IPS-NIHi7 (cell line): ENCODE data around the gene CENPM.
"Not testable (repeated sequence)": the region's sequence is repeated elsewhere in the genome, so short reads cannot be mapped to it uniquely, and the experiment has no call there.

Experiments
- DNase-seq: peaks from one replicate; pipeline ENCODE4 v3.0.0; 2012; ENCODE audit warnings: mixed read lengths; ENCODE audit errors: extremely low spot score

CENPM gene

DNA sequence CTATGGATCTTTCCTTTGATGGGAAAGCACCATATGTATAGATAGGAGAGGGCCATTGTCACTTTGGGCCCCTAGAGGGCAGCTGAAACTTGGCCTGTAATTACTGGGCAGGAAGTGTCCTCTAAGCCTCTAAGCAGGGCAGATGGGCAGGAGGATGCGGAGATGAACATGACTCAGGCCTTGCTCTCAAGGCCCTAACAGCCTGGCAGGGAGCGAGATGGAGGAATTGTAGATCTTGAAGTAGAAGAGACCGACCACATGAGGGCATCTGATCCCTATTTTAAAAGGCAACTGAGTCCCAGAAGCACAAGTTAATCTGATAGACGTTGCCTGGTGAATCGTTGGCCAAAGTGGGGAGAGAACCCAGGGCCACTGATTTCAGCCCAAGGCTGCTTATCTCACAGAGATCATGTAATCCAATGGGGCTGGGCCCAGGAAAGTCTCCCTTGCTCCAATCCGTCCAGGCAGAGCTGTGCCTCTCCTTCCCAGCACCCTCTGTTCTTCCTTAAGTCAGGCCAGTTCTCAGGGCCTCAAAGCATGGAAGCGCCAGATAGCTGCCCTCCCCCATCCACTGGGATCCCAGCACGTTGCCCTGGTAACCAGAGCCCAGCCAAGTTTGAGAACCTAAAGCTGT is 19.8 kb upstream of the CENPM start:
- DNase-seq = peak; percentile 70

DNA sequence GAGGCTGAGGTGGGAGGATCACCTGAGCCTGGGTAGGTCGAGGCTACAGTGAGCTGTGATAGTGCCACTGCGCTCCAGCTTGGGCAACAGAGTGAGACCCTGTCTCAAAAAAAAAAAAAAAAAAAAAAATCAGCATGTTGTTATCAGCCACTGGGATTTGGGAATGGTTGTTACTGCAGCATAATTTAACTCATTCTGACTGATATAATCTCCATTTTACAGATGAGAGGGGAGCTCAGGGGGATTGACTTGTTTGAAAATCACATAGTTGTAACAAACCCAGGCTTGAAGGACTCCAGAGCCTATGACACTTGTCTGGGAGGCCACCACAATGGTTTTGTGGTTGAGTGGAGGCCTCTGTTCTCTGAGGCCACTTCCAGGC is 19.3 kb upstream of the CENPM start:
- DNase-seq = no peak

DNA sequence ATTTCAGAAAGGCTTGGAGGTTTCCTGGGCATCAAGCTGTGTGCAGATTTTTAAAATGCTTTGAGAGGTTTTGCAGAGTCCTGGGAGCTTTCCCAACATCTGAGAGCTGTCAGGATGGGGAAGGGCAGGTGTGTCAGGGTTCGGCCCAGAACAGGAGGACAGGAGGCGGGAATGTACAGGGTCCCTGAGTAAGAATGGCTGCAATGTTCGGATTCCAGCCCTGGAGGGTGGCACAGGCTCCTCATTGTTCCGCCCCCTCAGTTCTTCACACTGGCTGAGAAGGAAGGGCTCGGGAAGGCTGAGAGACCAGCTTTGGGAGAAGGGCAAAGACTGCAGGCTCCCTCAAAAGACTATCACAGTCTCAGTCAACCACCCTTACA is 17.1 kb upstream of the CENPM start:
- no peak for DNase-seq

DNA sequence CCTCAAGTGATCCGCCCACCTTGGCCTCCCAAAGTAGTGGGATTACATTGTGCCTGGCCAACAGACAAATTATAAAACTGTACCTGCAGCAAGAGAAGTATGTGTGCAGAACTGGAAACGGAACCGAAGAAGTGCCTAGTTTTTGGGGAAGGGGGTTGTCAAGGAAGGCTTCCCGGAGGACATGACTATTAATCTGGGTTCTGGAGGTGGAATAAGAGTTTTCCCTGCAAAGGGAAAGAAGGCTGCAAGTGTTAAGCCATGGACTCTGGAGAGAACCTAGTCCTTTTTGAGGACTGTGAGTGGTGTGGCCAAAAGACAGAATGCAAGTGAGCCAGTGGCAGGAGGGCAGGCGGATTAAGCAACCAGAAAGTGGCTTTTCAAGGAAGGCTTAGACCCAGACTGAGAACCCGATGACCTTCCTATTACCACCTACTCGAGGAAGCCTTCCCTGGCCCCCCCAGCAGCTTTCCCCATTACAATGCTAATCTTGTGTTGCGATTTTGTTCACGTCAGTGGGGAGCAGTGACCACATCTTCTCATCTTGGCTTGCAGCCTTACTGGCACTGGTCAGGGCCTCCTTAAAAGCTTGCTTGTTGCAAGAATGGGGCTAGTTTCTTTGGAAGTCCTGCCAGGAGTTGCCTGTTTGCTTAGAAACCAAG is 16.6 kb upstream of the CENPM start:
- DNase-seq = no peak

DNA sequence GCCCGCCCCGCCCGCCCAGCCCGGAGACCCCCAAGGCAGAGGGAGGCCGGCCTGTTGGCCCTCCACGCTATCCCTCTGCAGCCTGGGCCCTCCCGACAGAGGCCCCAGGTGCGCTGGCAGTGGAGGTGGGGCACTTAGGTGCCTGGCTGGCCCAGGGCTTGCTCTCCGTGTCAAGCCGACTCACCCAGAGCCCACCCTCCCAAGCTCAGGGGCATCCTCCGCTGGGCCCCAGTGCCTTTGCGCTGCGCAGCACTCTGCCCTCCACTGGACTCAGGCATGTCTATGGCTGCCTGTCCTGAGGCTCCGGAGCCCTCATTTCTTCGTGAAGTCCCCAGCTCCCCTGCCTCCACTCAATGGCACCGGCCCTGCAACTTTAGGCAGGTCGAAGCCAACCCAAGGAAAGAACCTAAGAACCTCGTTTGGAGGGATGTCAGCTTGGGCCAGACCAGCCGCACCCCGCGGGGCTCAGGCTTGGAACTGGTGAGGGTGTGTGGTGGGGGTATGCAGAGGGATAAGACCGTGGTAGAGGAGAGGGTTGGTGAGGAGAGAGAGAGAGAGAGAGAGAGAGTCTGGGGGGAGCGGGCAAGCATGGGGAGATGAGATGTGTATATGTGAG is 11.1 kb upstream of the CENPM start:
- no peak for DNase-seq

DNA sequence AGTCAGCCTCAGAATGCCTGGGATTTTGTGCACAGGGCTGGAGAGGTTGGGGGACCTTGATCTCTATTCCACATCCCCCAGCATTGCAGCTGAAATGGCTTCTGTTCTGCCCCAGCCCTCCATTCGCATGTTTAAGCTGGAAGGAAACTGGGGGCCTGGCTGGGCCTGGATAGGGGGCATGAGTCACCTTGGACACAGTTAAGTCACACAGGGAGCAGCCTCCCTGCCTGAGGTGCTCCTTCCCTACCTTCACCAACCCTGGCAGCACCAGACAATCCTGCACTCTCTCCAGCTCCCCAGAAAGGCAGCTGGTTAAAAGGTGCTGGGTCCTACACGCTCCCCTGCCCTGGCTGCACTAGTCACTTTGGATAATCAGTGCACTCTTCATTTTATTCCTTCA is 5.8 kb upstream of the CENPM start:
- no peak for DNase-seq

DNA sequence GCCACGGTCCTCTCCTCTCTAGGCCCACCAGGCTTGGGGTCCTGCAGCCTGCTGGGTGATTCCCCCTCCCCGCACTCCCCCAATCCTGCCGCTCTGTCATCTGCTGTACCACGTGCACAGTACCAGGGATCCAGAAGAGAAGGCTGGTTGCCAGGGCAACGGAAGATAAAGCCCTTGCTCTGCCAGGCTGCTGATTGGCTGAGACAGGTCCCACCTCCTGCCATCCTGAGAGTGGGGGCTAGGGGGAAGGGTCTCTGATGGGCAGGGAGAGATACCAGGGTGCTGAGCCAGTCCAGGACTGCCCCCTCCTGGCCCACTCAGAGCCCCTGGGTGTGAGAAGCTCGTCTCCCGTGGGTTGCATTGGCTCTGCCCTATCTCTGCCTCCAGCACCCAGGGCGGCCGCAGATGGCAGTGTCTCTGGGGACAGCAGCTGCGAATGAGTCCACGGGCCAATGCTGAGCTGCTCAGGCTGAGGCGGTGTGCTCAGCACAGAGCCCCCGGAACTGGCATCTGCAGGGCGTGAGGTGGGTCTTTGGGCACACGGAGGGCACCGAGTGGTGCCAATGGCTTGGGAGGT is 5.0 kb upstream of the CENPM start, which contains the start of gene SMIM45:
Gene SMIM45 (plus strand): TSS at position 253 of the 577 bp plus-strand sequence.
- DNase-seq = no peak

DNA sequence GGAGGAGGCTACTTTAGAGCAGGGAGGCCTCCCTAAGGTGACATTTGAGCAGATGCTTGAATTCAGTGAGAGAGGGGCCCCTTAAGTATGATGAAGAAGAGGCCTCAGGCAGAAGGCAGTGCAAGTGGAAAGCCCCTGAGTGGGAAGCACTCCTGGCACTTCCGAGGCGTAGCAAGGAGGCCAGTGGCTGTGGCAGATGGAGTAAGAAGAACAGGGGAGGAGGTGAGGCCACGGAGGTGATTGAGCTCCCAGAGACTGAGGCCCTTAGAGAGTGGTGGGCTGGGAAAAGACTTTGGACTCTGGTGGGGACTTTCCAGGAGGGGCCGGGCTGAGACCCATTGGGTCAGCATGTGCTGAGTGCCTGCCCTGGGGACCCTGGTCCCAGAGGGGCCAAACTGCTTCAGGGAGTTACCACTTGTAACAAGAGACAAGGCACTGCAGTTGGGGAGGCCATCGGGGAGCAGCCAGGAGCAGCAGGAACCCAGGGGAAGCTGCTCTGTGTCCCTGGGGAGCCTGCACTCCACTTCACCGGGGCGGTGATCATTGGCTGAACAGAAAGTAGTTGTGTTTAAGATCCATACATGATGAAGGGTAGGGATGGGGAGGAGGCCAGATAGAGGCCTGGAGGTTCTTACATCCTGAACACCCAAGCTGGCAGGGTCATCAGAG is 2.5 kb upstream of the CENPM start:
- no peak for DNase-seq

DNA sequence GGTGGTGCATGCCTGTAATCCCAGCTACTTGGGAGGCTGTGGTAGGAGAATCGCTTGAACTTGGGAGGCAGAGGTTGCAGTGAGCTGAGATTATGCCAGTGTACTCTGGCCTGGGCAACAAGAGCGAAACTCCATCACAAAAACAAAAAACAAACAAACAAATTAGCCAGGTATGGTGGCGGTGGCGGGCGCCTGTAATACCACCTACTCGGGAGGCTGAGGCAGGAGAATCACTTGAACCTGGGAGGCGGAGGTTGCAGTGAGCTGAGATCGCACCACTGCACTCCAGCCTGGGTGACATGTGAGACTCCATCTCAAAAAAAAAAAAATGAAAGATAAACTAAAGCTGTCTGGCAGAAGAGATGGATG is 2.0 kb upstream of the CENPM start:
- not testable (repeated sequence) for DNase-seq

DNA sequence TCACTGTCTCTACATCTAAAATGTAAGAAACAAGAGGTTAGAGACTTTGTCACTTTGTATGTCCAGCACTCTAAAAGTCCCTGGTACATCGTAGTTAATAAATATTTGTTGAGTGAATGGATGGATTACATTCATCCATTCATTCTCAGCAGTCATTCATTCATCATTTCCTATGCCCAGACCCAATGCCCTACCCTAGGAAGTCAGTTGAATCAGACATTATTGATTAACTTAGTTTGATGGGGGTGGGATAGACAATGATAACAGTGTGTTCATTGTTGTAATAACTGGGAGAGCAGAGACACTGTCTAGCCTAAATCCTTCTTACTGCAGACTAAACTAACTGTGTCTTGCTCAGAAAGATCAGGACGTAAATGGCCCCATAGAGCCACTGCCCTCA is 1.2 kb upstream of the CENPM start:
- no peak for DNase-seq

DNA sequence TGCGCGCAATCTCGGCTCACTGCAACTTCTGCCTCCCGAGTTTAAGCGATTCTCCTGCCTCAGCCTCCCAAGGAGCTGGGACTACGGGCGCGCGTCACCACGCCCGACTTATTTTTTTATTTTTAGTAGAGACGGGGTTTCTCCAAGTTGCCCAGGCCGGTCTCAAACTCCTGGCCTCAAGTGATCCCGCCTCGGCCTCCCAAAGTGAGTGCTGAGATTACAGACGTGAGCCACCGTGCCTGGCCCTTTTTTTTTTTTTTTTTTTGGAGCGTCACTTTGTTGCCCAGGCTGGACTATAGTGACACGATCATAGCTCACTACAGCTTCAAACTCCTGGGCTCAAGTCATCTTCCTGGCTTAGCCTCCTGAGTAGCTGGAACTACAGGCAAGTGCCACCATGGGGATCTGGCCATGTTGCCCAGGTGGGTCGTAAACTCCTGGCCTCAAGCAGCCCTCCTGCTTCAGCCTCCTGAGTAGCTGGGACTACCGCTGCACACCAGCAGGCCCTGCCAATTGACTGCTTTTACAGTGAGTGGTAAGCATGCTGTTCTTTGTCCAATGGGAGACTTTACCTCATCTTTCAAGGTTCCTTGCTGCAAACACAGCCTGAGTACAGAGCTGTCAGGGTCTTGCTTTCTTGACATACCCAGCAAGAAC is 600 bp upstream of the CENPM start:
- no peak for DNase-seq

DNA sequence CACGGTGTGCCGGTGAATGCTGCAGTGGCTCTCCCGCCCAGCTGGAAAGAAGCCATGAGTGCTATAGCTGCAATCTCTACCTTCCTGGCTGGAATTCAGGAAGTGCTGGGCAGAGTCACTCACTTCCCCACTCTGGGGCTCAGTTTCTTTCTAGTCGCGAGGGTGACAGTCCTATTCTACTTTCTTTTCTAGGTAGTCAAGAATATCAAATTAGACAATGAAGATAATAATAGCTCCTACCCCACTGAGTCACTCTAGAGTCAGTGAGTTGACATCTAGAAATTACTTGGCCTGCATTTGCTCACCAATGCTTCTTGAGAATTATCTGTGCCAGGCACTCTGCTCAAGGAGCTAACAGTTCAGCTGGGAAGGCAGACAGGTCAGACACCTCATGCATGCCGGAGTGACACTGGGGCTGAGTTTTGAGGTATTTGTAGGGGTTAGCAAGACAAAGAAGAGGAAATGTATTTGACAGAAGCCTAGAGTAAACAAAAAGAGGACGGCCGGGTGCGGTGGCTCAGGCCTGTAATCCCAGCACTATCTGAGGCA is 3.2 kb downstream of the CENPM start:
- no peak for DNase-seq

DNA sequence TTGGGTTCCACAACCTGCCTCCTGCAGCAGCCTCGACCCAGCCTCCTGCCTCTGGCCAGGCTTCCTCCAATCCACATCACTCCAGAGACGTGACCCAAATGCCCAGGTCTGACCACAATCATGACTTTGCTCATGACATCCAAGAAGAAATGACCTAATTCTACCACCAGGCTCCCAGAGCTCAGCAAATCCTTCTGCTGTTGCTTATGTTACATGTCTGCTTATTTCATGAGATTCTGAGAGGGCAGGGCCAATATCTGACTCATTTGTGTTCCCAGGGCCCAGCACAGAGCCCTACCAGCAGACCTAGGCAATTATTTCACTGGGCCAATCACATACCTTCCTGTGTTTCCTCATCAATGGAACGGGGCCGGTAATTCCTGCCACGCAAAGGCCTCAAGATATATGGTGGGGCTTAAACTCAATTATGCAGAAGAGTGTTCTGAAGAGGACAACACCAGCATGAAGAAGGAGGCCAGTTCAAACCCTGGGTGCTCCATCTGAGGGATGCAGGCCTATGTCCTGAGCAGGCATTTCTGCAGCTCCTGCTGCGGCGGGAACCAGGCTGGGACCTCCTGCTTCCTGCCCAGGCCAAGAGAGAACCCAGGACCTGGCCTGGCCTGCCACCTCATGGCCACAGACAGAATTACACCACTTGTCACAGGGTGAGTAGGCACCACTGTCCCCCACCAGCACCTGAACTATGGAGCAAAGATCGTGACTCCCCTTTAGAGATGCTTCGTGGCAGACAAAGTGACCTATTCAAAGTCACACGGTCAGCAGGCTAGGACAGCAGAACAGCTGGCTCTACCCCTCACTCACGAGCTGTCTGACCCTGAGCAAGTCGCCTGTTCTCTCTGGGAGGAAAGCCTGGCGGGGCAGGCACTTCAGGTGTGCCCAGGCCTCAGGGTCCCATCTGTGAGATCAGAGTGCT is 5.9 kb downstream of the CENPM start:
- DNase-seq = peak; percentile 86

DNA sequence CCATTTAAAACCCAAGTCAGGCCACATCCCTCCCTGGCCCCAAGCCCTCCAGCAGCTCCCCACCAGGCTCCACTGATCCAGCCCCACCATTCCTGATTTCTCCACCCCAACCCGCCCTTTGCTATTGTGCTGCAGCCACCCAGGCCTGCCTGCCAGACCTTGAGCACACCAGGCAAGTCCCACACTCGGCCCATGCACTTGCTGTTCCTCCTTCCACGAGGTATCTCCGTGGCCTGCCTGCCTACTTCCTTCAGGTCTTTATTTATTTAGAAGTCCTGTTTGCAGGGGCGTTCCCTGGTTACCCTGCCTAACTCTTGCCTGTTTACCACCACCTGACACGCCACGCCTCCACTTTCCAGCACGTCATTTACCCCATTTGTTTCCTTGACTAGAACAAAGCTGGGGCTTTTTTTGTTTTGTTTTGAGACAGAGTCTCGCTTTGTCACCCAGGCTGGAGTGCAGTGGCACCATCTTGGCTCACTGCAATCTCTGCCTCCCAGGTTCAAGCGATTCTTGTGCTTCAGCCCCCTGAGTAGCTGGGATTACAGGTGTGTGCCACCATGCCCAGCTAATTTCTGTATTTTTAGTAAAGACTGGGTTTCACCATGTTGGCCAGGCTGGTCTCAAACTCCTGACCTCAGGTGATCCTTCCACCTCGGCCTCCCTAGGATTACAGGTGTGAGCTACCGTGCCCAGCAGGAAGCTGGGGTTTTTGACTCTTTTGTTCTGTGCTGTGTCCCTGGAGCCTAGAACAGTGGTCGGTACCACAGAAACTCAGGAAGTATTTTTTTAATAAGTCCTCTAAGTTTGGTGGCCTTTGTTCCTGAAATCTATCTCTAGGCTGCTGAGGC is 6.7 kb downstream of the CENPM start:
- DNase-seq = no peak

DNA sequence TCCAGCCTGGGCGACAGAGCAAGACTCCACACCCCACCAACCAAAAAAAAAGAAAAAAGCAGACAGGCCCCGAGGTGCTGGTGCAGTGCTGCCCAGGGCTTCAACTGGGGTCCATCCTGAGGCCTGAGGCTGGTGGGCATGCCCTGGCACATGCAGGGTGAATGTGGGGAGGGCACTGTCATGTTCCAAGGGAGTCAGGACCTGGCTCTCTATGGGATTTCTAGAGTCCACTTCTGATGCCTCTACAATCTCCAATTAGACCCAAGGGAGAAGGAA is 10.1 kb downstream of the CENPM start:
- no peak for DNase-seq

DNA sequence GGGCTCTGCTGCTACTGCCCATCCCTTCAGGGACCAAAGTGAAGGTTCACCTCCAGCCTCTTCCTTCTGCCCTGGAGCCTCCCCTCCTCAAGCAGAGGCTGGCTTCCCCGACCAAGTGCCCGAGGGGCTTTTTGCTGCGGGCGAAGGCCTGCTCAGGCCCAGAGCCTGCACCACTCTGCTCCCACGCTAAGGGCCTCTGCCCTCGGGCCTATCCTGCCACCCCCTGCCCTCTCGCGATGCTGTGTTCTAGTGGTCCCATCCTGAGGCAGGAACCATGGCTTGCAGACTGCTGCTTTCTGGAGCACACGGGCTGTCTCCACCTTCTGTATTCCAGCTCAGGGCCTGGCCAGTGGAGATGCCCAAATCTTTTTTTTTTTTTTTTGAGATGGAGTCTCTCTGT is 11.4 kb downstream of the CENPM start:
- DNase-seq = no peak

DNA sequence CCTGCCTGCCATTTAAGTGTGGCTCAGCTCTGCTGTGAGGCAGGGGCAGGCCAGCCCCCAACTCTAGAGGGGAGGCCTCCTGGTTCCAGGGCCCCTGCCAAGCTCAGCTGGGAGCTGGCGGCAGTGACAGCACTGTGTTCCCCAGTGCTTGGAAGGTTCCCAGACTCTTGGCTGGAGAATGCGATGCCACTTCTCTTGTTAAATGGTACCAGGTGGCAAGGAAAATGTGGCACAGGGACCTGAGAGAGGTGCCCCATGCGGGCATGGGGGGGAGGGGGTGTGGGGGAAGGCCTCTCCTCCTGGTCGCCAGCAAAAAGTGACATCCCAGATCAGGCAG is 12.0 kb downstream of the CENPM start:
- no peak for DNase-seq

DNA sequence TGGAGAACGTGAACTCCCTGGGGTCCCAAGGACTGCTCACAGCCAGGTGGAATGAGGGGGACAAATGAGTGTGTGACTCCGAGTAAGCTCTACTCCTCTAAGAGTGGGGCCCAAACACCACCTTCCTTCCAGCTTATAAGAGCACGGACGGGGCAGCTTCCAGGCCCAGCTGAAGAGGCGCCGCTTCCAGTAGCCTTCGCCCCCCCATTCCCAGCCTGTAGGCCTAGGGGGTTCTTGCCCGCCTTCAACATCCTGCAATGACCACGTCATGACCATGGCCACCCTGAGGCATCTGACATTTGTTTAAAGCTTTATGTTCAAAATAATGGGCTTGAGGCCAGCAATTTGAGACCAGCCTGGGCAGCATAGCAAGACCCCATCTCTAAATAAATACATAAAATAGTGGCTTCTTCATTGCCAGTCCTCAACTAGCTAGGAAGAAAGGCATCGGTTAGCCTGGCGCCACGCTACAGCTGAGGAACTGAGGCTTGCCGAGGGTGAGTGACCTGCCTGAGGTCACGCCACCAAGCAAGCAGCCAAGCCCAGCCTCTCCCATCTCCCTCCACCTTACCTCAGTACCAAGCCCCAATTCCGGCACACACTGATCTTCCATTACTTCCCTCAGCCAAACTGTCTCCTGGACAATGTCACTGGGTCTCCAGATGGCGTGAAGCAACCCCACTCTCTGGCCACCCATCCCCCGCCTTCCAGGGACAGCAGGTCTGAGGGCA is 12.5 kb downstream of the CENPM start:
- no peak for DNase-seq

DNA sequence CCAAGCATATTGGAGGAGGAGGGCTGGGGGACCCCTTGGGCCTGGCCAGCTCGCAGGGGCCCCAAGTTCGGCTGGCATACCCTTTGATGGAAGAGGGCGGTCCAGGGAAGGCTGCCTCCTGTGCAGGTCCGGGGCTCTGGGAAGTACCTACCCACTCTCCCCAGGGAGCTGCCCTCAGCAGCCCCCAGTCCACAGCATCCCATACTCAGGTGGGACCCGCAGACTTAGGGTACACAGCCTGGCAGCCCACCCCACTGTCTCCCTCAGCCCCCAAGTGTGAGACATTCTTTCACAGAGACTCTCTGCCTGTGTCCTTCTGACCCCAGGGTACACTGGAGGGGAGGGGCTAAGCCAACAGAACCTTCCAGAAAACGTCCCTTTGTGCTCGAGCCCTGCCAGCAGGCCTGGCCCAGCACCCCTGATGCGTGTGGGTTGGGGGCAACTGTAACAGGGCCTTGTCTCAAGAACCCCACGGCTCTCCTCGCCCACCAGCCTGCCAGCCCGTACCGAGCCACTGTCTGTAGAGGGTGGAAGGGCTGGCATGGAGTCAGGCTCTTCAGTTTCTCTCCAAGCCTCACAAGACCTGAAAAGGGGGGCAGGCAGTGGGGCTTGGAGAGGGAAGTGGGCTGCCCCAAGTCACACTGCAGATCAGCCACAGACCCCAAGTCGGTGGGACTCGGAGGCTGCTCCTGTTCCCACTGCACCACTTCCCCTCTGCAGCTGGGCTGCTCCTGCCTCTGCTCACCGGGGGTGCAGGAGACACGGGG is 13.4 kb downstream of the CENPM start:
- DNase-seq = no peak
